HG03439 (cell line): ENCODE data around the gene IL24.

Experiments used
- ATAC-seq: cut with Tn5 transposase; IDR thresholded peaks from one replicate; pipeline ENCODE4 v1.9.1; 2021; ENCODE audit warnings: mild to moderate bottlenecking, moderate library complexity; ENCODE audit not compliant: unreplicated experiment

The IL24 gene

DNA sequence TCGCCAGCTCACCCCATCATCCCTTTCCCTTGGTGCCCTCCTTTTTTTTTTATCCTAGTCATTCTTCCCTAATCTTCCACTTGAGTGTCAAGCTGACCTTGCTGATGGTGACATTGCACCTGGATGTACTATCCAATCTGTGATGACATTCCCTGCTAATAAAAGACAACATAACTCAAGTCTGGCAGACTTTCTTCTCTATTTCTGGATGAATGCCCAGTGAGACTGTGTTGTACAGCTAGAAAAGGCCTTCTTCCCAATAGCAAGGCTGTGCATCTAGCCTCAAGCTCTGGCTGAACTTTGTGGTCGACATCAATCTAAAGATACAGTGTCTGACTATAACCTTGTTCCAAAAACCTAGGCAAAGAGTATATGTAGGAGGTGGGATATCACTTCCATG, 6.4 kb downstream of the IL24 start:
- ATAC-seq, result no peak

DNA sequence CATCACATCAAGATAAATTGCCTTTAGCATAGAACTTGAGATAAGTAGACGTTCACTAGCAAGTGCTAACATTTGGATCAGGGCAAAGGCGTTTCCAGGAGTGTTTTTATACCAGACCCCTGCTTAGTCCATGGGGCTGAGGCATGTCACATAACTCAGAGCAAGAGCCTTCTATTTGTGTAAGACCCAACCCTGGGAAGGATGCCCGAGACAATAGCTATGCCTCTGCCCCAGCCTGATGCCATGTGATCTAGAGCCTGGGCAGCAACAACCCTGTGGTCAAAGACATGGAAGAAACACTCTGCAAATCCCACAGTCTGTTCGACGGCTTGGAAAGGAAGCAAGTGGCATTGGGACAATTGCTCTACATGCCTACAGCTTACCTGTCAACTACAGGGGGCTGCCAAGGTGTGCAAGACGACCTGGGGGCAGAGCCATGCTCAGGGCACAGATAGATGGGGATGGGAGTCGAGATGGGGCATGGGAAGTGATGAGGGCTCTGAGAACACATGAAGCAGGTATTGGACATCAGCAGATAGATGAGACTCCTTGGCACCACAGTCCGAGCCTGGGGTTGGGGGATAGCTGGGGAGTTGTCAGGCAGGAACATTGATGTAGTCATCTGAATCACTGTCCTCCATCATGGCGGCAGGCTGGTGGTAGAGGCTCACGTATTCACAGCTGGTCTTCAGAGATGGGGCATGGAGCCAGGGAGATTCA, 7.3 kb downstream of the IL24 start:
- no peak for ATAC-seq

DNA sequence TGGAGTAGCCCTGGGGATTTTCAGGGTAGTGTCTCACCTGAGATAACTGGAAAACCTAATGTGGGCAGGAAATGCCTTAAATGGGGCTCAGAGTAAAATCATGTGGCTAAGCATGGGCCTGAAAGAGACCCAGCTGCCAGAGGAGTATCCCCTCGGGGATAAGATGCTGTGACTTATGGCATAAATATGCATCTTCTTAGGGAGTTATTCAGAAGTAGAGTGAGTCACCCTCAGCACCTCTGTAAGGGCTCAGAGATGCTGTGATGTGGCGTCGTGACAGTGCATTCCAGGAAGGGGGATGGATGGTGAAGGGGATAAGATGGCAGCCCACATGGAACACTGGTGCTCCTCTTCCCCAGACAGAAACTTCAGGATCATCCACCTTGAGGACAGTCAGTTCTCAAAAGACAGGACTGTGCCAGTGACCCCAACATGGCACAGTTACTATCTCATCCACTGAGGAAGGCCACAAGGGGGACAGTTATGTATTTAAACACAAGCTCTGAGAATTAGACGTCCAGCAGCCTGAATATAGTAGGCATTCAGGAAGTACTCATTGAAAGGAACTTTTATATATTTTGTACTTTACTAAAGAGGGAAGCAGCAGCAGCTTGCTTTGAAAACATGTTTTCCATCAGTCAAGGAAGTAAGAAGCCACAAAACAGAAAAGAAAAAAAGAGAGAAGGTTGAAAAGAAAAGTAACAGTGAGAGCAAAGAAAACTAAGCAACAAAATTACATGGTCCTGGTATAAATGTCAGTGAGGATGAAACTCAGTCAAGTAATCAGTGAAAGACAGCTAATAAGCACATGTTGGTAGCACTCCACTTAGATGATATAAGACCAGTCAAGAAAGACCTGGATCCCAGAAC, 8.3 kb downstream of the IL24 start:
- ATAC-seq, result peak; percentile 70

DNA sequence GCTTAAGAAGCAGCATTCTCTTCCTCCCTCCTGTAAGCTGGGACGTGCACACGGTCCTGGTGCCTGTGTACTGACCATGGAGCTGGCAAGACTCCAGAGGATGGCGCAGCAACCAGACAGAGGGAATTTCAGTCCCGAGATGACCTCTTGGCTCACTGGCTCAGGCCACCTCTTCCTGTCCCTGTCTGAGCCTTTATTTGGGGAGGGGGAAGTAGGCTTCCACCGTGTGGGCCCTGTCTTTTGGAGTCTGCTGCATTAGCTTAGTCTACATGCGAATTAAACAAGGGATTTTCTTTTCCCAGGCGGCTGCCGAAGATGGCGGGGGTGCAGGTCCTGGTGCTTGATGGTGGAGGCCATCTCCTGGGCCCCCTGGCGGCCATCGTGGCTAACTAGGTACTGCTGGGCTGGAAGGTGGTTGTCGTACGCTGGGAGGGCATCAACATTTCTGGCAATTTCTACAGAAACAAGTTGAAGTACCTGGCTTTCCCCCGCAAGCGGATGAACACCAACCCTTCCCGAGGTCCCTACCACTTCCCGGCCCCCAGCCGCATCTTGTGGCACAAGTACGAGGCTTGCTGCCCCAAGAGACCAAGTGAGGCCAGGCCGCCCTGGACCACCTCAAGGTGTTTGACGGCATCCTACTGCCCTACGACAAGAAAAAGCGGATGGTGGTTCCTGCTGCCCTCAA, 10.2 kb downstream of the IL24 start:
- ATAC-seq, result no peak

DNA sequence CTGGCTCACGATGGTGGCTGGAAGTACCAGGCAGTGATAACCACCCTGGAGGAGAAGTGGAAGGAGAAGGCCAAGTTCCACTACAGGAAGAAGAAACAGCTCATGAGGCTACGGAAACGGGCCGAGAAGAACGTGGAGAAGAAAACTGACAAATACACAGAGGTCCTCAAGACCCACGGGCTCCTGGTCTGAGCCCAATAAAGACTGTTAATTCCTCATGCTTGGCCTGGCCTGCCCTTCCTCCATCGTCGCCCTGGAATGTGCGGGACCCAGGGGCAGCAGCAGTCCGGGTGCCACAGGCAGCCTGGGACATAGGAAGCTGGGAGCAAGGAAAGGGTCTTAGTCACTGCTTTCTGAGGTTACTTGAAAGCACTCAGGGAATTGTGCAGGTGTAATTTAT, 10.8 kb downstream of the IL24 start:
- ATAC-seq, result no peak

DNA sequence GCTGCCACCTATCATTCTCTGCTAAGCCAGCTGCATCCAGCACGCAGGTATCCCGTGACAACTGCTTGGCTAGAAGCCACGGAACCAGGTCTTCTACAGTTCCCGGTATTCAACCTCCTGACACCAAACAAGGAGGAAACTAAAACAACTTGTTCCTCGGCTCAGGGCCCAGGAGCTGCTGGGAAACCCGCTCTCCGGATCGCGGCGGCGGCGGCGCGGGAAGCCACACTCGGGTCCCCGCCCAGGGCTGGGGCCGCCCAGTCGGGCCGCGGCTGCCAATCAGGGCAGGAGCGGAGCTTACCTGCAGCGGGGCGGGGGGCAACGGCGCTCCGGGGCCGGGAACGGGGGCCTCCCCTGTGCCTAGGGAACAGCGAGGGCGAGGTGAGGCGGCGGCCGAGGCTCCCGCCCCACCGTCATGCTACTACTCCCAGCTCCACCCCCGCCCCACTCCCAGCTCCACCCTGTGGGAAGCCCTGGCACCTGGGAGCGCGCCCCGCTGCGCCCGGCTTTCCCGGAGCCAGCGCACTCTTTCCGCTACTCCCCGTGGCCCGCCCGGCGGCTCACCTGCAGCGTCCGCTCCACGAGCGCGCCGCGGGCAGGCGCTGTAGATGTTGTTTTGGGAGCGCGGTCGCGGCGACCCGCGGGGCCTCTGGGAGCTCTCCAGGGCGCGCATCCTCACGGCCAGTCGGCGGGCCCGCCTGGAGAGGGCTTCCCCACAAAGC, 12.1 kb downstream of the IL24 start:
- ATAC-seq, result no peak

DNA sequence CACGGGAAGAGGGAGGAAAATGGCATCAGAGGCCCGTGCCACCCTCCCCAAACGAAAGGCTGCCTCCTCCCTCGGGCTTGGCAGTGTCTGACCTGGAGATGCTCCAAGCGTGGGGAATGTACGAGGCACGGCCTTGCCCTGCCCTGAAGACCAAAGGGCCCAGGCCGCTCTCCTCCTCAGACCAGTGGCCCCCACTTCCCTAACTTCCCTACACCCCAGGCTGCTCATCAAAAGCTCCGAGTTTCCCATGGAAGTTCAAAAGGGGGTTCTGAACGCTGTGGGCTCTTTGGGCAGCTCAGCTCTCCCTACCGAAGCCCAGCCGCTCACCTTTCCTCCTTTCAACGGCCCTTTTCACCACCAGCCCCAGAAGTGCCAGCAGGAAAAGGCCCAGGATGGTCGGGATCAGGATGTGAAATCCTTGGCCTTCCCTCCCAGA, 12.7 kb downstream of the IL24 start:
- ATAC-seq, result no peak

DNA sequence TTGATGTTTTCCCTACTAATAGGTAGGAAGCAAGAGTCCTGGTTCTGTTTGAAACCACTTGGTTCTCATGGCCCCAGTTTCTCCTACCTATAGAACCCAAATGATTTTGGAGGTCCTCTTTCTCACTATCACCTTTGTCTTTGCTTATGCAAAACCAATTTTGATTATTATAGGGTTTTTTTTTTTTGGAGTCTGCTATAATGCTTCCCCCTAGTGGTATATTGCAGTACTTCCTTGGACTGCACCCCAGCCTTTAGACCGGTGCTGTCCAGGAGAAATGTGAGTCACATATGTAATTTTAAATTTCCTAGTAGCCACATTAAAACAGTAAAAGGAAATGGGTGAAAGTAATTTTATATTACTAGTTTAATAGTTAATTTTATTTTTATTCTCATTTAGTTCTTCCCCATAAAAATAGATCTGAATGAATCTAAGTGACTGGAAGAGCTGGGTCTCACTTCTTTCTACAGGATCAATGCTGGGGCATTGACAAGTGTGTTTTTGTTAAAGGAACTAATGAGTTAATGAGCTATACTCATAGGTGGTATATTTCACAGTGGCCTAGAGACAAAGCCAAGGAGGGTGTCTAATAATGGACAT, 13.9 kb downstream of the IL24 start:
- ATAC-seq, result no peak

DNA sequence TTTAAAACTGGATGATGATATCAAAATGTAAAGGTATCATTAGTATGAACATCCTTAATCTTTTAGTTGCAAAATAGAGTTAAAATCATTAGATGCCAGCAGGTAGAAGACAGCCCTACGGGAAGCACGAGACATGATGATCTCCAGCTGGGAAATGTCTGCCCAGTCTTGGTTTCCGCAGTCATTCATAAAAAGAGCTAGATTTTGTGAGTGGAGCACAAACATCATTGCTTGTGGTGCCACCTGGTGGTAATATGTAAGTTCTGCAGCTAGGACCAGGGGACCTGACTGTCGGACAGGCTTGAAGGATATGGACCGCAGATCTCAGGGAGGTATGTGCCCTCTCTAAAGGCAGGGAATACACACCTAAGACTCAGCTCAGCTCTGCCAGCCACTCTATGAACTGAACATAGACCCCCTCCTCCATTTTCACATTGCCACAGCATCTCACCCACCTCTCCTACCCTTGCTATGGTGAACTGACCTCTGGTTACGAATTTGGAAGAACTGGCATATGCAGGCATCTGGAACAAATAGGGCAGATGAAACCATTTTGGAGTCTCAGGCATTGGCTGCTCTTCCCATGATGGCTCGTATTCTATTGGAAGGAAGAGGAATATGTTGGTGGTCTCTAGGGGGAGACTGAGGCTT, 15.3 kb downstream of the IL24 start:
- no peak for ATAC-seq

DNA sequence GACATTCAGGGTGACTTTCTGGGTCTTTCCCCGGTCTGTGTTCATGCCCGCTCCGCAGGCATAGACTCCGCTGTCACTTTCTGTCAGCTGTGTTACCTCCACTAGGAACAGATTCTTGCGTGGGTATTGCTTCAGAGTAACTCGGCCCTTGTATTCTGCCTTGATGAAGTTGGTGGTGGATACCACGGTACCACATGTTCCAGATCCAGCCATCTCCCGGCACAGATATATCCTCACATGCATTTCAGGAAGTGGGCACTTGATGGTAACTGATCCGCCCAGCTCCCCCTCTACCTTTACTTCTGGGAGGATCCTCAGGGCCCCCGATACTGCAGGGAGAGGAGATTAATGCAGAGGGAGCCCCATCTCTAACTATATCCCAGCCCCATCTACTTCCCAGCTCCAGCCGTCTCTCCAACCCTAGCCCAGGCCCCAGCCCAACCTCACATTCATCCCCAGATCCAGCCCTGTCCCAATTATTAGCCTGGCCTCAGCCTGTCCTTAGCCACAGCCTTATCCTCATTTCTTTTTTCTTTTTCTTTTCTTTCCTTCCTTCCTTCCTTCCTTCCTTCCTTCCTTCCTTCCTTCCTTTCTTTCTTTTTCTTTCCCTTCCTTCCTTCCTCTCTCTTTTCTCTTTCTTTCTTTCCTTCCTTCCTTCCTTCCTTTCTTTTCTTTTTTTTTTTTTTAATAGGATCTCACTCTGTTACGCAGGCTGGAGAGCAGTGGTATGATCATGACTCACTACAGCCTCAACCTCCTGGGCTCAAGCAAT, 16.7 kb downstream of the IL24 start:
- ATAC-seq, result no peak

DNA sequence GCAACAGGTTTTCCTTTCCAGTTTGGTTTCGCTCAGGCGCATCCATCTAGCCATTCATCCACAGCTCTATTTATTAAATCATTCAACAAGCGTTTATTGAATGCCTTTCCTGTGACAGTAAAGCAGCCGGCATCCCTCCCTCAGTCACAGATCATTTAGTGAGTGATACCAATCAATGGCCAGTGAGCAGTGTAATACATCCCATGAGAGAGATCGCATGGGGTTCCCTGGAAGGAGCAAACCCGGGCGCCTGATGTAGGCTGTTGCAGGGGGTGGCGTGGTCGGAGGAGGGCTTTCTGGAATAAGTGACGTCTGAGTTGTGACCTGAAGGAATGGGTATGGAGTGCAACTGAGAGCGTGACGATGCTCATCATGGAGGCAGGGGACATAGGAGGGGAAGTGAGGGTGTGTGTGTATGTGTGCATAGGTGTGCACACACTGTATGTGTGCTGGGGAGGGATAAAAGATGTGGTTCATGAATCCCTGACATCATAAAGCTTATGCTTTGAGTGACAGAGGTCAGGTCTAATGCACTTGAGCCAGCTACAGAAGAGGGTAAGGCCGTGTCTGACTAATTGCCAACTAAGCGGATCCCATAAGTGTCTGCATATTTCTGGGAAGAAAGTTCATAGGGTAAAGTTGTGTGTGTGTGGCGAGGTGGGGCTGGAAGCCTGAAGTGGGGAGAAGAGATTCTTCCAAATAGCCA, 17.9 kb downstream of the IL24 start:
- ATAC-seq, result no peak

DNA sequence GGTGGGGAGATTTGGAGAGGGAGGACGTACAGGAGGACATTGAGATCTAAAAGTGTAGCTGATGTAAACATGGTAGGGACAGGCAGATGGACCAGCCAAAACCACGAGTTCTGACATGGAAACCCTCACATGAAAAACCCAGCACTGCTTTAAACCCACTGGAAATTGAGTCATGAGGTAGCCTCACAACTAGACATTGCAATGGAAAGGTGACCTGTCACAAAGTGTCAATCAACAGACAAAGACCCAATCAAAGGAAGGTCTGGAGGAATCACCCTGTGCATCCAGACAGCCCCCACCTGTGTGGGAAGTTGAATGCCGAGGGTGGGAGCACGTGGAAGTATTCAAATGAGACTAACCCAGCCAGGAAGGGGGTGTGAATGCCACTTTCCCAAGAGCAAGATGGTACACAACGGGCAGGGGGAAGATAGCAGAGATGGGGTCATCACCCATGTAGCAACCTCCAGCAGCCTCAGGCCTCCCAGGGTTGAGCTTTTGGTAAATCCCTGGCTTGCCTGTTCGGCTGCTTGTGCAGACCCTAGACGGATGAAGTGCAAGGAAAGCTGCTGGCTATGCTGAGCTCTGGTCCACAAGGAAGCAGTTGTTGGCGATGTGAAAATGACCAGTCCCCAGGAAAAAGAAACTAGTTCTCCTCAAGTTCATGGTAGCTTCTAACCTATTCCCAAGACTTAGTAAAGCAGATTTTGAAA, 18.9 kb downstream of the IL24 start:
- no peak for ATAC-seq

DNA sequence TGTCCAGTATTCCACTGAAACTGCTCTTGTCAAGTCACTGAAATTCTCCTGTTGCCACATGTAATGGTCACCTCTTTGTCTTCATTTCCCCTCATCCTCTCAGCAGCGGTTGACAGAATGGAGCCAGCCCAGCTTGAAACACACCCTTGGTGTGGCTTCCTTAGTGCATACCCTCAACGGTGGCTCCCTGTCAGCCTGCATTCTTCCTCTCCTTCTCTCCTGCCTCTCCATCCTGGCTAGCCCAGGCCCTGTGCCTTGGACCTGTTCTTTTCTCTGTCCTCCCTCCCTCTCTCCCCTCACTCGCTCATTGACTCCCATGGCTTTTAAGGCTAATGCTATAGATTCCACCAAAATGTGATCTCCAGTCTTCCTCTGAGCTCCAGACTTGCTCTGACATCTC, 20.8 kb downstream of the IL24 start:
- no peak for ATAC-seq

DNA sequence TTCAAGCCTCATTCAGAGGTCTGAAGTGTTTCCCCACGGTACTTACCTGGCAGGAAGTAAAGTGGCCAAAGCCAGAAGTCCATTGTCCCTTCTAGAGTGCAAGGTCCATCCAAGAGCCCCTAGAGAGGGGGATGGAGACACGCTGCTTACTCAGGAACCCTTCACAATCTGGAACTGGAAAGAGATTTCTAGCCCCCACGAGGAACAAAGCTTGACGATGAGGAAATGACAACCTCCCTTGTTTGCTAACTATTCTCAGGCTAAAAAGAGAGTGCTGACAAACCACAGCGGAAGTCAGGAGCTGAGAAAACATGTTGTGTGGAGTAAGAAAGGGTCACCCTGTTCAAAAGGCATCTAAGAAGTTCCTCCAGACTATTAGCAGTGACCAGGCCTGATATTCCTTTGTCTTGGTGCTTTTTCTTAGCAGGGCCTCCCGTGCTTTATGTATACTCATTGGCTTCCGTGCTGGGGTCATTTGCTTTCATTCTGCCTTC, 24.6 kb downstream of the IL24 start, which contains the start of gene FCMR:
Gene FCMR (minus strand): TSS at position 170 of the 494 bp plus-strand sequence. CDS start 87 bp downstream, at position 83.
- ATAC-seq, result no peak

DNA sequence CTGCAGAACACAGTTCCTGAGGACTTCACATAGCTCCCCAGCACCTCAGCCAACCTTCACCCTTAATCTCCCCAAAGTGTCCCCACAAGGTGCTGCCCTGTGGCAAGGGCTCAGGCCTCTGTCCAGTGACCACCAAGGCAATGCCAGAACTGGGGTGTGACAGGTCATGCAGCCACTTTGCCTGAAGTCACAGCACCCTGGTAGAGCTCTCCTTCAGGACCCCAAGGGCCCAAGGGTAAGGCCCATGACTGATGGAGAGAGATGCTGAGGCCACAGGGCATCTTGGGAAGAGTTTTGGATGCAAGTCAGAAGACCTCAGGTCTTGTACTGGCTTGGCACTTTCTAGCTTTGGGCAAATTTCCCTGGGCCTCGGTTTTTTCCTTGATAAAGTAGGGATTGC, 25.3 kb downstream of the IL24 start:
- ATAC-seq, result no peak

DNA sequence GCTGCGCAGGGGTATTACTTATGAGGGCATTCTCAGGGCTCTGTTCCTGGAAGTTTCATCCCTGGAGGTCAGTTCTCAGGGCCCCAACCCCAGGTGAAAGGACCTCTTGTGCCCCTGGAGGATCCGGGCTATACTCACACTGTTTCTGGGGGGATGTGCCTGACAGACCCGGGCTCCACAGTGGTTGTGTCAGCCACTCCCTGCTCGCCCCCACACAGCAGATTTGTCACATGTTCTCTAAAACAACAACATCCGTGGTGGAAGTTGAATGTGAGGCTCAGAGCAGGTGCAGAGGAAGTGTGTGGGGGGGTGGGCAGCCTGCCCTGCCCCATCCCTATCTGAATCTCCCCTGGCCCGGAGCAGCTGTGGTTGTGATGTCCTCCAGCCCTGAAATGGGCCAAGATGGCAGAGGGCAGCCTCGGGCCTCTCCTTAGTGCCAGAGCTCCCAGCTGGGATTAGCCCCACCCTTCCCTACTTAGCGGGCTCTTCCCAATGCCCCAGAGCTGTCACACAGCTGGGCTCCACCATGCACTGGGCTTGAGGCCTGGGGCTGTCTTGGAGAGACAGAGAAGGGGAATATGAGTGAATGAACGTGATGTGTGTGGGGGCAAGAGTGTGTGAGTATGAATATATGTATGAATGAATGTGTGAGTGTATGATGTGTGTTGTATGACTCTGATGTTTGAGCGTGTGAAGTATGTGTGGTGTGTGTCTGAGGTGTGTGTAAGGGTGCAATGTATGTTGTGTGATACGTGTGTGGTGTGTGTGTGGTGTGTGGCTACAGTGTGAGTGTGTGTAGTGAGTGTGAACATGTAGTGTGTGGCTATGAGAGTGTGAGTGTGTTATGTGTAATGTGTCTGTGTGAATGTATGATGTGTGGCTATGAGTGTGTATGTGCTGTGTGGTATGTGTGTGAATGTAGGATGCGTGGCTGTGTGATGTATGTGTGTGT, 26.0 kb downstream of the IL24 start:
- ATAC-seq, result peak; percentile 41
